Epithelial cell of esophagus (primary cell): ENCODE measurements around the gene WSCD2.

Experiments used
- DNase-seq: peaks from one replicate; pipeline ENCODE4 v3.0.0; 2010; ENCODE audit warnings: low read depth
- H3K4me3 ChIP-seq: 2 replicates; pipeline ENCODE4 v1.5.1; 2011; ENCODE audit warnings: mild to moderate bottlenecking, low read length, control low read depth
- TF ChIP-seq, protein P1 (sequence below): IDR thresholded peaks from 2 replicates; pipeline ENCODE4 v1.5.1; 2011; ENCODE audit warnings: low read depth, mild to moderate bottlenecking, low read length, control low read depth, inconsistent platforms; ENCODE audit not compliant: insufficient read depth; ENCODE audit errors: missing control alignments

Gene WSCD2

DNA sequence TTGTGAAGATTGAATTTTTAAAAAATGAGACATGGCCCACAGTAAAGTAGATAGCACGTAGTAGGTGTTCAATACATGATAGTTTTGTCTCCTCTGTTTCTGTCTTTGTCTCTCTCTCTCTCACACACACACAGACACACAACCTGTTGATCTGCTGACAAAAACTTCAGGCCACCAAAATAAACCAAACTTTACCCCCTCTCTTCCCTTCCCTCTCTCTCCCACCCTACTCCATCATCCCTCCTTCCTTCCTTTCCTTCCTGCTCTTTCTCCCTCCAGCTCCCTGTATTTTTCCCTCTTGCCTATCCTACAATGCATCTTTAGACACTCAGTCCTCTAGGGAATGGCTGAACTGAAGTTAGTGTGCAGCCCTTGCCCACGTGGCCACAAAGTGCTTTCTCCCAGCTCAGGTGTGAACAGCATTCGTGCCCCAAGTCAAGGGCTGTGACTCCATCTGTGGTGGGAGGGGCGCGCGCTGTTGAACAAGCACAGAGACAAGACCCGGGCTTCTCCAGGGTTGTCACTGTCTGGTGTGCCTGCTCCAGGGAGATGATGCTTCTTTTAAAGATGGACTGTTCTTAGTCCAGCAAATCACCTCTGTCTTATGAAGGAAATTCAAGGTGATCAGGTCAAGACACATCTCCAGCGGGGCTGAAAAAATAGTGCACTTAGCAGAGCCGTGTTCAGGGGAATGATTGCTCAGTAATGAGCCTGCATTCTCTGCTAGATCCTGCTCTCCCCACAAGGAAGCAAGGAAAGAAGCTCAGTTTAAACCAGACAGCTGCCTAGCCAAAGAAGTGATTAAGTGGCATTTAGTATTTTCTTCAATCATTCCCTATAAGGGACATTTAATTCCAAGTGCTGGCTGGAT is 75.3 kb downstream of the WSCD2 start:
- no peak overlapping the region for H3K4me3 ChIP-seq
- DNase-seq: no peak
- TF ChIP-seq, protein P1, sequence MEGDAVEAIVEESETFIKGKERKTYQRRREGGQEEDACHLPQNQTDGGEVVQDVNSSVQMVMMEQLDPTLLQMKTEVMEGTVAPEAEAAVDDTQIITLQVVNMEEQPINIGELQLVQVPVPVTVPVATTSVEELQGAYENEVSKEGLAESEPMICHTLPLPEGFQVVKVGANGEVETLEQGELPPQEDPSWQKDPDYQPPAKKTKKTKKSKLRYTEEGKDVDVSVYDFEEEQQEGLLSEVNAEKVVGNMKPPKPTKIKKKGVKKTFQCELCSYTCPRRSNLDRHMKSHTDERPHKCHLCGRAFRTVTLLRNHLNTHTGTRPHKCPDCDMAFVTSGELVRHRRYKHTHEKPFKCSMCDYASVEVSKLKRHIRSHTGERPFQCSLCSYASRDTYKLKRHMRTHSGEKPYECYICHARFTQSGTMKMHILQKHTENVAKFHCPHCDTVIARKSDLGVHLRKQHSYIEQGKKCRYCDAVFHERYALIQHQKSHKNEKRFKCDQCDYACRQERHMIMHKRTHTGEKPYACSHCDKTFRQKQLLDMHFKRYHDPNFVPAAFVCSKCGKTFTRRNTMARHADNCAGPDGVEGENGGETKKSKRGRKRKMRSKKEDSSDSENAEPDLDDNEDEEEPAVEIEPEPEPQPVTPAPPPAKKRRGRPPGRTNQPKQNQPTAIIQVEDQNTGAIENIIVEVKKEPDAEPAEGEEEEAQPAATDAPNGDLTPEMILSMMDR: no peak

DNA sequence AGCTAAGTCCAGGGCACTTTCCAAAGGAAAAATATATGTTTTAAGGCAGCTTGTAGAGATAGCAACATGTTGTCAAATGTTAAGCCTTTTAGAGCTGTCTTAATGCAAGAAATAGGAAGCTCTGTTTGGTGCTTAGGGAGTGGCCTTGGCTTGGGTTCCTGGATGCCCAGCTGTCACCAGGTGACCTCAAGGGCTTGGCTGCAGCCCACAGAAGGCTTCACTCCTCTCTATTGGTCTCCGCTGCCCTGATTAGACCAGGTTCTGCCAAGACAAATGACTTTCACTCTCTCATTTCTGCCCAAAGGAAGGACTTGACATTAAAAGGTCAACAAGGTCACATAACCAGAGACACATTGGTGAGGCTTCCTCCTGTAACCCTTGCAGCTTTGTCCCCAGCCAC is 76.8 kb downstream of the WSCD2 start:
- H3K4me3 ChIP-seq: no peak overlapping the region
- TF ChIP-seq, protein P1: no peak
- DNase-seq: no peak

DNA sequence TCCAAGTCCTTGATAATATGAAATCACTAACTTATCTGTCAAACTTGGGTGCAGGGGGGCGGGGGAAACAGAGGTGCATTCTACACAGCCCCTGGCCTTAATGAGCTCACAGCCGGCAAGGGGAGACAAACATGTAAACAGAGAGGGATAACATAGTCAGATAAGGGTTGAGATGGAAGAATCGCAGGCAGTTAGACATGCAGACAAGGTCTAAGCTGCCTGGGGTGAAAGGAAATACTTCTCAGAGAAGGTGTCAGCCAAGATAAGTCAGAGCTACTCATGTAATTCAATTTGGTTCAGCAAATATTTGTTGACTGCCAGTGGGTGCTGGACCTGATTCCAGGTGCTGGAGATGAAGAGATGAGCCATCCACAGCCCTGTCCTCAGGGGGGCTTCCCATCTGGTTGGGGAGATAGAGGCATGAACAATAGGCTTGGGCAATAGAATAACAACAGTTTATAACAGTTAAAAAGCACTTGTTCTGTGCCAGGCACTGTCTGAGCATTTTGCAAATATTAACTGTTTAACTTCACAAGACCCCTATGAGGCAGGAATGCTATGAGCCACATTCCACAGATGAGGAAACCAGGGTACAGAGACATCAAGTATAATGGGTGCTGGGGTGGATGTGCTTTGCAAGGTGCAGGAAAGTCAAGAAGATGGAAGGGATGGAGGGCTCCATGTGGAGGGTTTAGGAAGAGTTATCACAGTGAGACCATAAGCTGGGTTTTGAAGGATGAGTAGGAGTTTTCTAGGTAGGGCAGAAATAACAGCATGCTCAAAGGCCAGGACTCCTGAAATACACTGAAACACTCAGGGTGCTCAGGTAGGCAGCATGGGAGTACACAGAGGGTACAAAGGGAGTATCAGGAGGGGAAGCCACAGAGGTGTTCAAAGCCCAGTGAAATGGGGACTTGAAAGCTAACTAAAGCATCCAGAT is 79.0 kb downstream of the WSCD2 start:
- DNase-seq: no peak
- H3K4me3 ChIP-seq: no peak overlapping the region
- TF ChIP-seq, protein P1: no peak

DNA sequence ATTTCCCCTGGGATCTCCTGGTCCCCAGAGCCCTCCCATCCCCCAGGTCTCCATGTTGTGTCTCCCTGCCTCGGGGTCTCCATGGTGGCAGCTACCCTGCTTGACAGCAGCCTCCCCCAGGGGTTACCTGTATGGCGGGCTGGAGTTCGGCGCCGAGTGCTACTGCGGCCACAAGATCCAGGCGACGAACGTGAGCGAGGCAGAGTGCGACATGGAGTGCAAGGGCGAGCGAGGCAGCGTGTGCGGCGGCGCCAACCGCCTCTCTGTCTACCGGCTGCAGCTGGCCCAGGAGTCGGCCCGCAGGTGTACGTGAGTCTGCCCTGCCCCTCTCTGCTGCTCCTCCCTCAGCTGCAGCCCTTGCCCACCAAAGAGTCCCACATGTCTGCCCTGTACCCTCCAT is 80.9 kb downstream of the WSCD2 start:
- no peak overlapping the region for H3K4me3 ChIP-seq
- no peak for DNase-seq
- TF ChIP-seq, protein P1: no peak

DNA sequence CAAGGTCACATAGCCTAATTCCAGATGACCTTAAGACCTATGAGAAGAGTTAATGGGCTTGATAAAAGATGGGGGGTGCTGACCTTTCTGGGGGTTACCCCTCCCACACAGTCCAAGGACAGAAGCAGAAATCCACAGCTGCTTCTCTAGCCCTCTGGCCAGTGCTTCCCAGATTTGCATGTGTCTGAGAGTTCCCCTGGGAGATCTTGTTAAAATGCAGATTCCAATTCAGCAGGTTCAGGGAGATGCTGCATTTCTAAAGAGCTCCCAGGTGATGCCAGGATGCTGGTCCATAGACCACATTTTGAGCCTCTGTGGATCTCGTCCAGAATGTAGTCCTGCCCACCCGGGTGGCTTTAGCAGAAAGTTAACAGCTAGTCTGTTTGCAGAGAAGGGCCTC is 82.1 kb downstream of the WSCD2 start:
- TF ChIP-seq, protein P1: no peak

DNA sequence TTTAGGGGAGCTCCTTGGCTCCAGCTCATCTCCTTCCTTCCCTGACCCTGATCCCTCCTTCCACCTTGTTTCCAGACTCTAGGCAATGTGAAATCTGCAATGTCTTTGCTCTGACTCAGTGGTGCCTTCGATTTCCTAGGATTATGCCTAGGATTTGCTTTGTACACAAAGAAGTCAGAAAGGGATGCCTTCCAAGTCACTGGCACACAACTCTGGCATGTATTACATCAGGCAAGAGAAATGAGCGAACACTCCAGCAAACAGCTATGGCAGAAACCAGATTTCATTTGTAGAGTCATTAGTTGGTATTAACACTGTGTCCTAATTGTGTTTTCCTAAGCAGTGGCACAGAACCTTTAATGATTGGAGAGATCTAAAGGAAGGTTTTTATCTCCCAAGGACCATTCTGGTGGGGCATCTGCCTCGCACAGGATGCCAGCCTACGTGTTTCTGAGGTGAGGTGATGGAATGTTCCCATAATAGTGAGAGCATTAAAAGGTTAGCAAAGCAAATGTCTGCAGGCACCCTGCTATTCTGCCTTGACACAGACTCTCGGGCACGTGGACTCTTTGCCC is 84.9 kb downstream of the WSCD2 start:
- no peak for DNase-seq
- TF ChIP-seq, protein P1: no peak
- H3K4me3 ChIP-seq: no peak overlapping the region

More for the DNA sequence above, 82.1 kb downstream of the WSCD2 start:
- no peak overlapping the region for H3K4me3 ChIP-seq
- no peak for DNase-seq
